HCT116 (cell line): Measurements from ENCODE around the gene ARMC8. TPM values are rescaled to one million over a fixed set of nuclear protein-coding genes. Genes with fewer than 3 reads are reported as not detected.
A peak's percentile ranks its signal among the peaks of the same experiment; 100 is the strongest.

Experiments used
- ATAC-seq: fragments of 200-7000 bp; cut with Tn5 transposase; 2 replicates; pipeline ENCODE4 v1.9.1; 2020; ENCODE audit warnings: mild to moderate bottlenecking, moderate library complexity
- BruUV-seq: library from RNA; stranded (reverse); fragments of 400-500 nt; replicated peaks from 2 replicates; lab custom pipeline; 2021; lab: Mats Ljungman, UMichigan
- CTCF ChIA-PET: fragments of 300-600 bp; sonication (Branson Sonifier 250); formaldehyde crosslinking; loops from one replicate; lab custom pipeline; 2021; ENCODE audit warnings: antibody characterized with exemption; lab: Charles Lee
- POLR2A ChIA-PET: fragments of 300-600, 350-600 bp; sonication (Branson Sonifier 250); formaldehyde crosslinking; loops from one replicate; lab custom pipeline; 2021; ENCODE audit warnings: antibody characterized with exemption; lab: Charles Lee
- RAD21 ChIA-PET, 2 experiments: fragments of 300-600 bp; sonication (Branson Sonifier 250); formaldehyde crosslinking; loops; one replicate each; lab custom pipeline; 2023; ENCODE audit warnings: low total read pairs in 2 of 2; ENCODE audit not compliant: uncharacterized antibody in 2 of 2, unreplicated experiment in 2 of 2, low non-redundant PET in 1 of 2; lab: Charles Lee
- DNase-seq: peaks from one replicate; pipeline ENCODE4 v3.0.0-alpha.2; 2010; ENCODE audit warnings: low read depth, low spot score
- H2AFZ ChIP-seq: fragments of 200-600 bp; shearing (Covaris generic), sonication (generic); 2 replicates; pipeline ENCODE4 v1.6.1; 2017; ENCODE audit warnings: low read depth, mixed run types, mixed read lengths, antibody characterized with exemption, low read length; ENCODE audit not compliant: poor library complexity, severe bottlenecking
- H3K27ac ChIP-seq: 2 replicates; pipeline ENCODE4 v1.5.1; 2012; ENCODE audit warnings: low read depth, low read length
- H3K27me3 ChIP-seq: fragments of 200-600 bp; sonication (generic); 2 replicates; pipeline ENCODE4 v1.6.1; 2016; ENCODE audit warnings: mixed run types, low read length, mixed read lengths; ENCODE audit not compliant: insufficient read depth
- H3K36me3 ChIP-seq, 2 experiments: fragments of 200-500 bp in 1 of 2; fragments of 200-600 bp in 1 of 2; sonication (Bioruptor generic) in 1 of 2; sonication (generic) in 1 of 2; 2 replicates each; pipeline versions ENCODE4 v1.5.1 to v1.6.1; 2014 to 2016; ENCODE audit warnings: low read length in 2 of 2, inconsistent platforms in 1 of 2, mixed read lengths in 1 of 2, mixed run types in 1 of 2; ENCODE audit not compliant: insufficient read depth in 2 of 2, control insufficient read depth in 1 of 2
- H3K4me1 ChIP-seq, 2 experiments: fragments of 200-600 bp in 1 of 2; sonication (generic) in 1 of 2; 2 replicates each; pipeline versions ENCODE4 v1.5.1 to v1.6.1; 2012 to 2017; ENCODE audit warnings: low read length in 2 of 2, inconsistent platforms in 1 of 2, mild to moderate bottlenecking in 1 of 2, mixed read lengths in 1 of 2, mixed run types in 1 of 2, moderate library complexity in 1 of 2; ENCODE audit not compliant: insufficient read depth in 2 of 2, control insufficient read depth in 1 of 2
- H3K4me2 ChIP-seq: fragments of 200-600 bp; sonication (generic); 2 replicates; pipeline ENCODE4 v1.6.1; 2017; ENCODE audit warnings: mixed run types, low read length, mixed read lengths
- H3K4me3 ChIP-seq, 2 experiments: fragments of 200-600 bp in 1 of 2; sonication (generic) in 1 of 2; replicated peaks in 1 of 2; 2 replicates each; pipeline ENCODE4 v1.5.1; 2011 to 2016; ENCODE audit warnings: low read length in 2 of 2, control low read depth in 1 of 2, low read depth in 1 of 2, mild to moderate bottlenecking in 1 of 2, mixed read lengths in 1 of 2, mixed run types in 1 of 2
- H3K79me2 ChIP-seq: fragments of 200-600 bp; sonication (generic); 2 replicates; pipeline ENCODE4 v1.6.1; 2017; ENCODE audit warnings: mild to moderate bottlenecking, mixed run types, low read length, moderate library complexity, mixed read lengths; ENCODE audit not compliant: insufficient read depth
- H3K9ac ChIP-seq: fragments of 200-600 bp; sonication (generic); 2 replicates; pipeline ENCODE4 v1.6.1; 2016; ENCODE audit warnings: low read length, mixed read lengths
- H3K9me2 ChIP-seq: fragments of 200-600 bp; sonication (generic), shearing (Covaris generic); 2 replicates; pipeline ENCODE4 v1.6.1; 2017; ENCODE audit warnings: mixed run types, mild to moderate bottlenecking, moderate library complexity; ENCODE audit not compliant: insufficient read depth
- H3K9me3 ChIP-seq, 2 experiments: fragments of 200-500 bp in 1 of 2; fragments of 200-600 bp in 1 of 2; sonication (Bioruptor generic) in 1 of 2; sonication (generic) in 1 of 2; 2 replicates each; pipeline ENCODE4 v1.6.1; 2014 to 2017; ENCODE audit warnings: low read length in 2 of 2, mixed read lengths in 2 of 2, inconsistent platforms in 1 of 2, low read depth in 1 of 2, mild to moderate bottlenecking in 1 of 2, mixed run types in 1 of 2, moderate library complexity in 1 of 2; ENCODE audit not compliant: control insufficient read depth in 1 of 2, insufficient read depth in 1 of 2
- H4K20me1 ChIP-seq: fragments of 200-600 bp; sonication (generic), shearing (Covaris generic); 2 replicates; pipeline ENCODE4 v1.6.1; 2017; ENCODE audit warnings: mixed run types, mild to moderate bottlenecking, moderate library complexity; ENCODE audit not compliant: insufficient read depth
- CBX3 ChIP-seq: IDR thresholded peaks from 2 replicates; pipeline ENCODE4 v1.6.1; 2012; ENCODE audit warnings: low read depth
- CEBPB ChIP-seq: IDR thresholded peaks from 2 replicates; pipeline ENCODE4 v1.6.1; 2012; ENCODE audit warnings: low read depth
- EGR1 ChIP-seq: IDR thresholded peaks from 2 replicates; pipeline ENCODE4 v1.6.1; 2012; ENCODE audit warnings: low read depth
- ELF1 ChIP-seq: IDR thresholded peaks from 2 replicates; pipeline ENCODE4 v1.6.1; 2012; ENCODE audit warnings: low read depth, borderline replicate concordance
- EZH2 ChIP-seq: fragments of 200-600 bp; sonication (generic); IDR thresholded peaks from 2 replicates; pipeline ENCODE4 v1.6.1; 2017; ENCODE audit warnings: antibody characterized with exemption, mixed run types
- EZH2phosphoT487 ChIP-seq: fragments of 200-600 bp; IDR thresholded peaks from 2 replicates; pipeline ENCODE4 v1.6.1; 2018; ENCODE audit warnings: antibody characterized with exemption, borderline replicate concordance
- FOSL1 ChIP-seq: IDR thresholded peaks from 2 replicates; pipeline ENCODE4 v1.6.1; 2012; ENCODE audit warnings: low read depth
- POLR2A ChIP-seq: IDR thresholded peaks from 2 replicates; pipeline ENCODE4 v1.7.0; 2011; ENCODE audit warnings: borderline replicate concordance; ENCODE audit not compliant: insufficient read depth, insufficient read length; ENCODE audit errors: extremely low read depth
- POLR2AphosphoS5 ChIP-seq: IDR thresholded peaks from 2 replicates; pipeline ENCODE4 v1.6.1; 2011; ENCODE audit warnings: mild to moderate bottlenecking, low read depth, low read length, moderate library complexity
- RAD21 ChIP-seq: IDR thresholded peaks from 2 replicates; pipeline ENCODE4 v1.6.1; 2012; ENCODE audit warnings: low read depth, mild to moderate bottlenecking
- SP1 ChIP-seq: IDR thresholded peaks from 2 replicates; pipeline ENCODE4 v1.6.1; 2012; ENCODE audit warnings: low read depth
- SRF ChIP-seq: IDR thresholded peaks from 2 replicates; pipeline ENCODE4 v1.6.1; 2012; ENCODE audit warnings: low read depth
- TCF7L2 ChIP-seq: IDR thresholded peaks from 2 replicates; pipeline ENCODE4 v1.7.0; 2011; ENCODE audit warnings: borderline replicate concordance, inconsistent platforms; ENCODE audit not compliant: insufficient read depth, insufficient read length; ENCODE audit errors: extremely low read depth
- YY1 ChIP-seq: IDR thresholded peaks from 2 replicates; pipeline ENCODE4 v1.6.1; 2011; ENCODE audit warnings: low read length, low read depth, moderate library complexity, mild to moderate bottlenecking; ENCODE audit not compliant: insufficient replicate concordance; ENCODE audit errors: extremely low read depth
- ZFX ChIP-seq: fragments of 450-650 bp; IDR thresholded peaks from 2 replicates; pipeline ENCODE4 v1.6.1; 2017
- ZNF274 ChIP-seq: fragments of 200-500 bp; sonication (Bioruptor generic); IDR thresholded peaks from 2 replicates; pipeline ENCODE4 v1.6.1; 2014; ENCODE audit warnings: mild to moderate bottlenecking, low read depth, low read length, inconsistent platforms
- intact Hi-C: fragments of 100-400 bp; cut with micrococcal nuclease; formaldehyde crosslinking; loops from 2 replicates; pipeline ENCODE4 v1.10.0; 2022
- total RNA-seq: library from RNA; stranded (reverse); gene quantifications from one replicate; pipeline ENCODE4 v1.2.1, GENCODE V29; 2021; ENCODE audit not compliant: unreplicated experiment
- TF ChIP-seq, protein P1 (sequence below): IDR thresholded peaks from 2 replicates; pipeline ENCODE4 v1.6.1; 2012
- TF ChIP-seq, protein P2 (sequence below), 3 experiments: fragments of 200-600 bp in 1 of 3; sonication (generic) in 1 of 3; IDR thresholded peaks in 2 of 3; conservative IDR thresholded peaks in 1 of 3; 2 replicates each; pipeline ENCODE4 v1.5.1; 2012 to 2017; ENCODE audit warnings: low read depth in 2 of 3, low read length in 2 of 3, antibody characterized with exemption in 1 of 3, borderline replicate concordance in 1 of 3, control low read depth in 1 of 3, mild to moderate bottlenecking in 1 of 3, mixed read lengths in 1 of 3, mixed run types in 1 of 3, moderate library complexity in 1 of 3; ENCODE audit not compliant: insufficient read depth in 1 of 3
- TF ChIP-seq, protein P3 (sequence below): IDR thresholded peaks from 2 replicates; pipeline ENCODE4 v1.6.1; 2012; ENCODE audit warnings: low read depth

The ARMC8 gene
- total RNA-seq, 1 experiment from 2014 or later, result 36.2 TPM

DNA sequence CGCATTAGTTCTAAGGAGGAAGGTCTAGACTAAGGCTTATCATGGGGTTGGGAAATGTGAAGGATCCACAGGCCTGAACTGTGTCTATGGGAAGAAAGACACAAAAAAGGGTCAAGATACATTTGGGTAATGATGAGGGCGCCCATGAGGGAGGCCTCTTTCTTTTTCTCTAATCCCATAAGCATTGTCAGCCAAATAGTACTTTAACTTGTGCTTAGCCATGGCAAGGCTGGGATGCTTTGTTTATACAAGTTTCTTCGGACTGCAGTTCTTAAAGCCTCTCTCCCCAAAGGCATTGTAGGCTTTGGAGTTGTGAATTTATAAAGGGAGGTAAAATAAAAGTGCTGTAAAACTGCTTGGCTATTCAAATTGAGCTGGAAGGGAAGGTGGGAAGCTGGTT lies 23.4 kb downstream of the ARMC8 start:
- Histone ChIP-seq H3K9ac (no peak overlapping the region), H2AFZ (no peak overlapping the region), H3K4me1 (peaks cover 0 to 10% of the 10 kb centered on the region in 2 experiments; a peak in 1 of 4 replicates), H3K4me3 (no peak overlapping the region), H3K79me2 (peaks cover 67% of the 10 kb centered on the region), H3K9me3 (no peaks in the 10 kb centered on the region), H3K36me3 (no peaks in the 10 kb centered on the region), H3K4me2 (no peak overlapping the region), H4K20me1 (peaks cover 4% of the 10 kb centered on the region; the same call in 1 of the 2 replicates), H3K27ac (no peak overlapping the region), H3K27me3 (no peaks in the 10 kb centered on the region), H3K9me2 (no peaks in the 10 kb centered on the region)
- TSS peak; percentile 9 for BruUV-seq
- TF ChIP-seq SRF (no peak), POLR2A (no peak), EGR1 (no peak), SP1 (no peak), RAD21 (no peak), ELF1 (no peak), CBX3 (no peak), EZH2phosphoT487 (no peak), ZFX (no peak), EZH2 (no peak), TCF7L2 (no peak), CEBPB (no peak), FOSL1 (no peak), ZNF274 (no peak), YY1 (no peak), POLR2AphosphoS5 (no peak)
- TF ChIP-seq, protein P1, sequence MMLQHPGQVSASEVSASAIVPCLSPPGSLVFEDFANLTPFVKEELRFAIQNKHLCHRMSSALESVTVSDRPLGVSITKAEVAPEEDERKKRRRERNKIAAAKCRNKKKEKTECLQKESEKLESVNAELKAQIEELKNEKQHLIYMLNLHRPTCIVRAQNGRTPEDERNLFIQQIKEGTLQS, result no peak
- TF ChIP-seq, protein P2, sequence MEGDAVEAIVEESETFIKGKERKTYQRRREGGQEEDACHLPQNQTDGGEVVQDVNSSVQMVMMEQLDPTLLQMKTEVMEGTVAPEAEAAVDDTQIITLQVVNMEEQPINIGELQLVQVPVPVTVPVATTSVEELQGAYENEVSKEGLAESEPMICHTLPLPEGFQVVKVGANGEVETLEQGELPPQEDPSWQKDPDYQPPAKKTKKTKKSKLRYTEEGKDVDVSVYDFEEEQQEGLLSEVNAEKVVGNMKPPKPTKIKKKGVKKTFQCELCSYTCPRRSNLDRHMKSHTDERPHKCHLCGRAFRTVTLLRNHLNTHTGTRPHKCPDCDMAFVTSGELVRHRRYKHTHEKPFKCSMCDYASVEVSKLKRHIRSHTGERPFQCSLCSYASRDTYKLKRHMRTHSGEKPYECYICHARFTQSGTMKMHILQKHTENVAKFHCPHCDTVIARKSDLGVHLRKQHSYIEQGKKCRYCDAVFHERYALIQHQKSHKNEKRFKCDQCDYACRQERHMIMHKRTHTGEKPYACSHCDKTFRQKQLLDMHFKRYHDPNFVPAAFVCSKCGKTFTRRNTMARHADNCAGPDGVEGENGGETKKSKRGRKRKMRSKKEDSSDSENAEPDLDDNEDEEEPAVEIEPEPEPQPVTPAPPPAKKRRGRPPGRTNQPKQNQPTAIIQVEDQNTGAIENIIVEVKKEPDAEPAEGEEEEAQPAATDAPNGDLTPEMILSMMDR (IDR thresholded peaks at IDR 0.05 in 2 of 3, conservative IDR thresholded peaks at IDR 0.05 in 1 of 3; ENCODE audit: borderline replicate concordance in 1 of 3, insufficient read depth in 1 of 3, low read depth in 2 of 3, low read length in 2 of 3), result no peak
- TF ChIP-seq, protein P3, sequence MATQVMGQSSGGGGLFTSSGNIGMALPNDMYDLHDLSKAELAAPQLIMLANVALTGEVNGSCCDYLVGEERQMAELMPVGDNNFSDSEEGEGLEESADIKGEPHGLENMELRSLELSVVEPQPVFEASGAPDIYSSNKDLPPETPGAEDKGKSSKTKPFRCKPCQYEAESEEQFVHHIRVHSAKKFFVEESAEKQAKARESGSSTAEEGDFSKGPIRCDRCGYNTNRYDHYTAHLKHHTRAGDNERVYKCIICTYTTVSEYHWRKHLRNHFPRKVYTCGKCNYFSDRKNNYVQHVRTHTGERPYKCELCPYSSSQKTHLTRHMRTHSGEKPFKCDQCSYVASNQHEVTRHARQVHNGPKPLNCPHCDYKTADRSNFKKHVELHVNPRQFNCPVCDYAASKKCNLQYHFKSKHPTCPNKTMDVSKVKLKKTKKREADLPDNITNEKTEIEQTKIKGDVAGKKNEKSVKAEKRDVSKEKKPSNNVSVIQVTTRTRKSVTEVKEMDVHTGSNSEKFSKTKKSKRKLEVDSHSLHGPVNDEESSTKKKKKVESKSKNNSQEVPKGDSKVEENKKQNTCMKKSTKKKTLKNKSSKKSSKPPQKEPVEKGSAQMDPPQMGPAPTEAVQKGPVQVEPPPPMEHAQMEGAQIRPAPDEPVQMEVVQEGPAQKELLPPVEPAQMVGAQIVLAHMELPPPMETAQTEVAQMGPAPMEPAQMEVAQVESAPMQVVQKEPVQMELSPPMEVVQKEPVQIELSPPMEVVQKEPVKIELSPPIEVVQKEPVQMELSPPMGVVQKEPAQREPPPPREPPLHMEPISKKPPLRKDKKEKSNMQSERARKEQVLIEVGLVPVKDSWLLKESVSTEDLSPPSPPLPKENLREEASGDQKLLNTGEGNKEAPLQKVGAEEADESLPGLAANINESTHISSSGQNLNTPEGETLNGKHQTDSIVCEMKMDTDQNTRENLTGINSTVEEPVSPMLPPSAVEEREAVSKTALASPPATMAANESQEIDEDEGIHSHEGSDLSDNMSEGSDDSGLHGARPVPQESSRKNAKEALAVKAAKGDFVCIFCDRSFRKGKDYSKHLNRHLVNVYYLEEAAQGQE, result no peak
- DNase-seq (no peak), ATAC-seq (no peak)
- POLR2A ChIA-PET, result no interaction called here
- intact Hi-C loops, result no loop called here
- CTCF ChIA-PET, result no interaction called here
- RAD21 ChIA-PET, result no interaction called here
